OCI-LY1 (cell line): ENCODE measurements around the gene HOMER1.

ENCODE experiments used
- EZH2 ChIP-seq: fragments of 200-600 bp; sonication (generic), shearing (Covaris generic); IDR thresholded peaks from 2 replicates; pipeline ENCODE4 v1.8.0; 2017; ENCODE audit warnings: borderline replicate concordance, mixed run types, mild to moderate bottlenecking, antibody characterized with exemption, low read length, moderate library complexity, mixed read lengths
- TF ChIP-seq, protein P1 (sequence below): fragments of 200-600 bp; sonication (generic), shearing (Covaris generic); IDR thresholded peaks from 2 replicates; pipeline ENCODE4 v1.5.1; 2017; ENCODE audit warnings: mild to moderate bottlenecking, antibody characterized with exemption, low read length, moderate library complexity, mixed read lengths

DNA sequence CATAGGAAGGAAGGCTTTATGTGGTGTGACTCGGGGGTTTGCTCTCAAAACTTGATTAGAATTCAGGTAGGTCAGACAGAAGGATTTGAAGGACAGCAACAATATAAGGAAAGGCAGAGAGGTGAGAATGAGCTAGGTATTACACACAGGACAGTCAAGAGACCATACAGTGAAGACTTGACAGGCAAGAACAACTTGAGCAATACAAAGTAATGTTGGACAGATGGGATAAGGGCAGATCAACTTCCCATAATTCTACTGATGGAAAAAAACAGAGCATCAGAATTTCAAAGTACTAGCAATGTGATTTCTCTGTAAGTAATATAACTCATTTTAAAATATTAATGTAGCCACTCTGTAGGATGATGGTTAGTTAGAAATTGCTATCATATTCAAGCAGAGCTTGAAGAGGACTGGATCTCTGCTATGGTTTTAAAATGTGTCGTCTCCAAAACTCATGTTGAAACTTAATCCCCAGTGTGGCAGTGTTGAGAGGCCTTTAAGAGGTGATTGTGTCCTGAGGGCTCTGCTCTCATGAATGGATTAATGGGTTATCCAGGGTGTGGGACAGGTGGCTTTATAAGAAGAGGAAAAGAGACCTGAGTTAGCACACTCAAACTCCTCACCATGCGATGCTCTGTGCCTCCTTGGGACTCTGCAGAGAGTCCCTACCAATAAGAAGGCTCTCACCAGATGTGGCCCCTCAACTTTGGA, 22.4 kb upstream of the HOMER1 start:
- TF ChIP-seq, protein P1, sequence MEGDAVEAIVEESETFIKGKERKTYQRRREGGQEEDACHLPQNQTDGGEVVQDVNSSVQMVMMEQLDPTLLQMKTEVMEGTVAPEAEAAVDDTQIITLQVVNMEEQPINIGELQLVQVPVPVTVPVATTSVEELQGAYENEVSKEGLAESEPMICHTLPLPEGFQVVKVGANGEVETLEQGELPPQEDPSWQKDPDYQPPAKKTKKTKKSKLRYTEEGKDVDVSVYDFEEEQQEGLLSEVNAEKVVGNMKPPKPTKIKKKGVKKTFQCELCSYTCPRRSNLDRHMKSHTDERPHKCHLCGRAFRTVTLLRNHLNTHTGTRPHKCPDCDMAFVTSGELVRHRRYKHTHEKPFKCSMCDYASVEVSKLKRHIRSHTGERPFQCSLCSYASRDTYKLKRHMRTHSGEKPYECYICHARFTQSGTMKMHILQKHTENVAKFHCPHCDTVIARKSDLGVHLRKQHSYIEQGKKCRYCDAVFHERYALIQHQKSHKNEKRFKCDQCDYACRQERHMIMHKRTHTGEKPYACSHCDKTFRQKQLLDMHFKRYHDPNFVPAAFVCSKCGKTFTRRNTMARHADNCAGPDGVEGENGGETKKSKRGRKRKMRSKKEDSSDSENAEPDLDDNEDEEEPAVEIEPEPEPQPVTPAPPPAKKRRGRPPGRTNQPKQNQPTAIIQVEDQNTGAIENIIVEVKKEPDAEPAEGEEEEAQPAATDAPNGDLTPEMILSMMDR: no peak
- no peak for TF ChIP-seq EZH2
